CD4-positive, alpha-beta T cell treated with Interleukin-6 for 4 hours (primary cell): ENCODE data around the gene PROKR2.

ENCODE experiments used
- DNase-seq: peaks from one replicate; pipeline ENCODE4 v3.0.0-alpha.2; 2020; ENCODE audit warnings: mixed read lengths

The PROKR2 gene

GRCh38 chr20:5279661-5280060, 37.1 kb downstream of the PROKR2 start:
- no peak for DNase-seq

DNA sequence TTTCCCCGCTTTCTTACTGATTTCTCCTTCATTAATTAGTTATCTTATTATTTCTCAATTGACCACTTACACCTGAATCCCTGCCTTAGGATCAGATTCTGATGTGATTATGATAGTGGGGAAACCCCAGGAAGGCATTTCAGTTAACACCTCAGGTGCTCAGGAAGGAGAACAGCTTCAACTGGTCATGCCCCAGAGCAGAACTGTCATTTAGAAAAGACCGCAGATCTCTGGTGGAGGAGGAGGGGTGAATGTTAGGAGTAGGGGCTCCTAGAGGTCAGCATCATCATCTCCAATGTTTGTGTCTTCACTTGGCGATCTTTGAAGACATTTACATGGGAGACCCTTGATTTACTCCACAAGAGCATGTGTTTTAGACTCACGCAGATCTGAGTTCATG, 44.5 kb downstream of the PROKR2 start:
- DNase-seq = no peak

DNA sequence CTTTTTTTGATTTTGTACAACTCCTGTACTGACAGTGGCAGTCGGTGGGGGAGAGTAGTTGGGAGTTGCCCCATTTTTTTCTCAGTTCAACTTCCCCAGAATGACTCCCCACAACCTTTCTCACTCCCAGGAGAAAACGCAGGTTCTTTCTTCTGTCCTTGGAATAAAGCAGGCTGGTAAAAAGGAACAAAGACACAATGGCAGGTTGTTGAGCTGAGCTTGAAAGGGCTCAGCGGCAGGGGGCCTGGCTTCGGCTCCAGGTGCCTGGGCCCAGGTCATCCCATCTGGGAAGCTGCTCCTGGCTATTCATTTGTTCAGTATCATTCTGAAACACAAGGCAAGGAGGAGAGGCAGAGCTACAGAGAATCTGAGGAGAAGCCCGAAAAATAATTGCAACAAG, 46.2 kb downstream of the PROKR2 start:
- DNase-seq = no peak

GRCh38 chr20:5268449-5268848, 48.3 kb downstream of the PROKR2 start:
- no peak for DNase-seq

GRCh38 chr20:5267092-5267491, 49.7 kb downstream of the PROKR2 start:
- DNase-seq = no peak
